Glomerular visceral epithelial cell (primary cell): ENCODE results near the gene PRSS56.
"Not testable (repeated sequence)": the region's sequence is repeated elsewhere in the genome, so short reads cannot be mapped to it uniquely, and the experiment has no call there.

Source experiments
- DNase-seq: peaks from one replicate; pipeline ENCODE4 v3.0.0-alpha.2; 2016; ENCODE audit errors: extremely low spot score

PRSS56 gene

GRCh38 chr2:232525791-232526371 lies 5.7 kb downstream of the PRSS56 start, which contains the start of gene CHRND:
Gene CHRND, plus strand, starts transcription at chr2:232526160. Its CDS starts 56 bp downstream, at chr2:232526216.
- peak; percentile 15 for DNase-seq

- no peak for DNase-seq
Measured at GRCh38 chr2:232526372-232526941, 6.3 kb downstream of the PRSS56 start.

- no peak for DNase-seq
Measured at GRCh38 chr2:232527905-232528470, 7.8 kb downstream of the PRSS56 start.

- no peak for DNase-seq
Measured at GRCh38 chr2:232528746-232529460, 8.7 kb downstream of the PRSS56 start.

- DNase-seq, result no peak
Measured at GRCh38 chr2:232529806-232530547, 9.8 kb downstream of the PRSS56 start.

- no peak for DNase-seq
Measured at GRCh38 chr2:232530626-232531260, 10.6 kb downstream of the PRSS56 start.

- DNase-seq, result no peak
Measured at GRCh38 chr2:232532419-232532818, 12.2 kb downstream of the PRSS56 start.

- DNase-seq, result not testable (repeated sequence)
Measured at GRCh38 chr2:232532821-232533220, 12.6 kb downstream of the PRSS56 start.

GRCh38 chr2:232533944-232534710 lies 13.9 kb downstream of the PRSS56 start:
- no peak for DNase-seq

GRCh38 chr2:232534940-232535651 lies 14.9 kb downstream of the PRSS56 start:
- DNase-seq, result no peak

- DNase-seq, result no peak
Measured at GRCh38 chr2:232535761-232536530, 15.8 kb downstream of the PRSS56 start.

- DNase-seq, result no peak
Measured at GRCh38 chr2:232537079-232537478, 16.9 kb downstream of the PRSS56 start.

- no peak for DNase-seq
Measured at GRCh38 chr2:232537499-232537898, 17.3 kb downstream of the PRSS56 start.

- DNase-seq, result no peak
Measured at GRCh38 chr2:232538671-232539070, 18.5 kb downstream of the PRSS56 start.

- DNase-seq, result no peak
Measured at GRCh38 chr2:232539298-232540231, 19.4 kb downstream of the PRSS56 start, which contains the start of gene CHRNG. Gene CHRNG, plus strand, starts transcription at chr2:232539692. Its CDS starts 56 bp downstream, at chr2:232539748.

GRCh38 chr2:232540441-232541041 lies 20.4 kb downstream of the PRSS56 start:
- no peak for DNase-seq

GRCh38 chr2:232541195-232541960 lies 21.2 kb downstream of the PRSS56 start:
- DNase-seq, result no peak
